ENCODE data around the gene SELL. TPM values are rescaled to one million over a fixed set of nuclear protein-coding genes. Genes with fewer than 3 reads are reported as not detected.

Gene SELL
- total and polyA plus RNA-seq, 2 of the 8 experiments (the other 6 are each of a cell fraction or from before 2014, with no cell fraction given): not detected

DNA sequence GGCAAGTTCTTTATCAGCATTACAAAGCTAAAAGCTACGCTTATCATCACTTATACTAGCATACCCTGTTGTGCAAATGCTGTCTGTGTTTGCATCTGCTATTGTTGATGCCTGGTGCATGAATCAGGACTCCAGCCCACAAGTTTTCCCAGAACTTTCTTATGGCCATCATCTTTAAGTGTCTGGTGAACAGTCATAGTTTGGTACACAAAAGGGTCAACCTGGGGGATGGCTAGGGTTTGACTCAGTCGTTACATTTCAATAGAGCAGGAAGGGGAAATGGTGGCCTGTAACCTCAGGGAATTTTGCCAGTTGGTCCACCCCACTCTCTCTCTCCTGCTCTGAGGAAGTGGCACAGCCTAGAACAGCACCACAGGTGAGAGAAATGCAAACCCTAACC, 35.4 kb downstream of the SELL start (continued):
- no peak for TF ChIP-seq ASH2L (IDR thresholded peaks at IDR 0.05; ENCODE audit: low read length)
- no peak for TF ChIP-seq TEAD4 (IDR thresholded peaks at IDR 0.05; ENCODE audit: low read depth, low read length)

Measured in H1 (cell line).